HepG2 (cell line): ENCODE measurements around the gene RITA1.

Source experiments
- NCOR1 ChIP-seq: fragments of 200-600 bp; sonication (generic); IDR thresholded peaks from 2 replicates; pipeline ENCODE4 v1.7.0; 2017; ENCODE audit warnings: antibody characterized with exemption, low read length, borderline replicate concordance
- NFRKB ChIP-seq: fragments of 450-650 bp; IDR thresholded peaks from 2 replicates; pipeline ENCODE4 v1.6.1; 2017
- NR2C2 ChIP-seq: sonication (generic); formaldehyde crosslinking; IDR thresholded peaks from 2 replicates; pipeline ENCODE4 v1.4.0; 2020; ENCODE audit warnings: missing genetic modification reagents, mild to moderate bottlenecking, moderate library complexity, borderline replicate concordance
- POLR2AphosphoS5 ChIP-seq: IDR thresholded peaks from 2 replicates; pipeline ENCODE4 v1.6.1; 2012; ENCODE audit warnings: low read depth, low read length
- REL ChIP-seq: sonication (generic); formaldehyde crosslinking; conservative IDR thresholded peaks from 2 replicates; pipeline ENCODE4 v1.8.0; 2022; ENCODE audit warnings: mild to moderate bottlenecking, missing genetic modification reagents, moderate library complexity
- SP5 ChIP-seq: IDR thresholded peaks from 2 replicates; pipeline ENCODE4 v1.6.1; 2016; ENCODE audit warnings: low read depth, borderline replicate concordance
- TAF1 ChIP-seq: sonication (generic); formaldehyde crosslinking; IDR thresholded peaks from 2 replicates; pipeline ENCODE4 v1.4.0; 2020; ENCODE audit warnings: missing genetic modification reagents
- ZNF816 ChIP-seq: sonication (generic); formaldehyde crosslinking; IDR thresholded peaks from 2 replicates; pipeline ENCODE4 v1.8.0; 2022; ENCODE audit warnings: missing genetic modification reagents, mild to moderate bottlenecking, borderline replicate concordance
- TF ChIP-seq, protein P1 (sequence below): sonication (generic); formaldehyde crosslinking; IDR thresholded peaks from 2 replicates; pipeline ENCODE4 v1.5.0; 2020; ENCODE audit warnings: mild to moderate bottlenecking, missing genetic modification reagents
- TF ChIP-seq, protein P2 (sequence below): sonication (generic); formaldehyde crosslinking; IDR thresholded peaks from 2 replicates; pipeline ENCODE4 v1.5.0; 2020; ENCODE audit warnings: mild to moderate bottlenecking, missing genetic modification reagents, moderate library complexity
- TF ChIP-seq, protein P3 (sequence below): sonication (generic); formaldehyde crosslinking; IDR thresholded peaks from 2 replicates; pipeline ENCODE4 v1.5.1; 2020; ENCODE audit warnings: mild to moderate bottlenecking, moderate library complexity, missing genetic modification reagents
- TF ChIP-seq, protein P4 (sequence below): sonication (generic); formaldehyde crosslinking; IDR thresholded peaks from 2 replicates; pipeline ENCODE4 v1.4.0; 2020; ENCODE audit warnings: missing genetic modification reagents, borderline replicate concordance

DNA sequence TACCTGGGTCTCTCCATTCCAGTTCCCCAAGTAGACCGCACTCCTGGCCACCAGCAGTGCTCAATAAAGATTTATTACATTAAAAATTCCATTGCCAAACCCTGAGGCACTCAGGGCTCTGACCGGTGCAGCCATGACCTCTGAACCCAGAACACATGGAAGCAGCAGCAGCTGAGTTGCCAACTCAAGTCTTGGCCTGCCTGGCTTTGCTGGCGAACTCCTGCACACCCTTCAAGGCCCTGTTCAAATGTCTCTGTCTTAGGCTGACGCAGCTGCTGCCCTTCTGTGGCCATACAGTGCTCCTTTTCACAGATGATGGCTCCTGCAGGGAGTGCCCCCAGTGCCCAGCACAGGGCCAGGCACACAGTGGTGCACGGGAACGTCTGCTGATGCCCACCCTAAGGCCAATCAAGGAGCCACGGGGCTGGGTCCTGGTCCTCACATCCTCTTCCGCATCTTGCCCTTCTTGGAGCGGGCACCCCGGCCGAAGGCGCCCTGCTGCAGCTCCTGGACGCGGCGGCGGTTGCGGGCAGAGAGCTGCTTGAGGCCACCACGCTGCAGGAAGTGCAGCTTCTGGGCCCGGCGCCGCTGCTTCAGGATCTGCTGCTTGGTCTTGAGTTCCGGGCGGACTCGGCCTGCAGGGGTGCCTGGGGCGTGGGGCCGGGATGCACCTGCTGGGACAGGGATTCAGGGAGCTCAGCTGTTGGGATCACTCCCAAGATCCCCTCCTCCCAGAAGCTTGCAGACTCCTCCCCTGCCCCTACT, 26.9 kb upstream of the RITA1 start:
- TF ChIP-seq, protein P1, sequence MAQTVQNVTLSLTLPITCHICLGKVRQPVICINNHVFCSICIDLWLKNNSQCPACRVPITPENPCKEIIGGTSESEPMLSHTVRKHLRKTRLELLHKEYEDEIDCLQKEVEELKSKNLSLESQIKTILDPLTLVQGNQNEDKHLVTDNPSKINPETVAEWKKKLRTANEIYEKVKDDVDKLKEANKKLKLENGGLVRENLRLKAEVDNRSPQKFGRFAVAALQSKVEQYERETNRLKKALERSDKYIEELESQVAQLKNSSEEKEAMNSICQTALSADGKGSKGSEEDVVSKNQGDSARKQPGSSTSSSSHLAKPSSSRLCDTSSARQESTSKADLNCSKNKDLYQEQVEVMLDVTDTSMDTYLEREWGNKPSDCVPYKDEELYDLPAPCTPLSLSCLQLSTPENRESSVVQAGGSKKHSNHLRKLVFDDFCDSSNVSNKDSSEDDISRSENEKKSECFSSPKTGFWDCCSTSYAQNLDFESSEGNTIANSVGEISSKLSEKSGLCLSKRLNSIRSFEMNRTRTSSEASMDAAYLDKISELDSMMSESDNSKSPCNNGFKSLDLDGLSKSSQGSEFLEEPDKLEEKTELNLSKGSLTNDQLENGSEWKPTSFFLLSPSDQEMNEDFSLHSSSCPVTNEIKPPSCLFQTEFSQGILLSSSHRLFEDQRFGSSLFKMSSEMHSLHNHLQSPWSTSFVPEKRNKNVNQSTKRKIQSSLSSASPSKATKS: no peak
- TF ChIP-seq ZNF816 (CRISPR knock-in tag) (no peak), SP5 (no peak), NFRKB (no peak), NCOR1 (no peak), TAF1 (CRISPR knock-in tag) (no peak), POLR2AphosphoS5 (no peak), NR2C2 (no peak), REL (CRISPR knock-in tag) (no peak)
- TF ChIP-seq, protein P2, sequence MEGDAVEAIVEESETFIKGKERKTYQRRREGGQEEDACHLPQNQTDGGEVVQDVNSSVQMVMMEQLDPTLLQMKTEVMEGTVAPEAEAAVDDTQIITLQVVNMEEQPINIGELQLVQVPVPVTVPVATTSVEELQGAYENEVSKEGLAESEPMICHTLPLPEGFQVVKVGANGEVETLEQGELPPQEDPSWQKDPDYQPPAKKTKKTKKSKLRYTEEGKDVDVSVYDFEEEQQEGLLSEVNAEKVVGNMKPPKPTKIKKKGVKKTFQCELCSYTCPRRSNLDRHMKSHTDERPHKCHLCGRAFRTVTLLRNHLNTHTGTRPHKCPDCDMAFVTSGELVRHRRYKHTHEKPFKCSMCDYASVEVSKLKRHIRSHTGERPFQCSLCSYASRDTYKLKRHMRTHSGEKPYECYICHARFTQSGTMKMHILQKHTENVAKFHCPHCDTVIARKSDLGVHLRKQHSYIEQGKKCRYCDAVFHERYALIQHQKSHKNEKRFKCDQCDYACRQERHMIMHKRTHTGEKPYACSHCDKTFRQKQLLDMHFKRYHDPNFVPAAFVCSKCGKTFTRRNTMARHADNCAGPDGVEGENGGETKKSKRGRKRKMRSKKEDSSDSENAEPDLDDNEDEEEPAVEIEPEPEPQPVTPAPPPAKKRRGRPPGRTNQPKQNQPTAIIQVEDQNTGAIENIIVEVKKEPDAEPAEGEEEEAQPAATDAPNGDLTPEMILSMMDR: no peak
- TF ChIP-seq, protein P3, sequence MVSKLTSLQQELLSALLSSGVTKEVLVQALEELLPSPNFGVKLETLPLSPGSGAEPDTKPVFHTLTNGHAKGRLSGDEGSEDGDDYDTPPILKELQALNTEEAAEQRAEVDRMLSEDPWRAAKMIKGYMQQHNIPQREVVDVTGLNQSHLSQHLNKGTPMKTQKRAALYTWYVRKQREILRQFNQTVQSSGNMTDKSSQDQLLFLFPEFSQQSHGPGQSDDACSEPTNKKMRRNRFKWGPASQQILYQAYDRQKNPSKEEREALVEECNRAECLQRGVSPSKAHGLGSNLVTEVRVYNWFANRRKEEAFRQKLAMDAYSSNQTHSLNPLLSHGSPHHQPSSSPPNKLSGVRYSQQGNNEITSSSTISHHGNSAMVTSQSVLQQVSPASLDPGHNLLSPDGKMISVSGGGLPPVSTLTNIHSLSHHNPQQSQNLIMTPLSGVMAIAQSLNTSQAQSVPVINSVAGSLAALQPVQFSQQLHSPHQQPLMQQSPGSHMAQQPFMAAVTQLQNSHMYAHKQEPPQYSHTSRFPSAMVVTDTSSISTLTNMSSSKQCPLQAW (CRISPR knock-in tag): no peak
- TF ChIP-seq, protein P4, sequence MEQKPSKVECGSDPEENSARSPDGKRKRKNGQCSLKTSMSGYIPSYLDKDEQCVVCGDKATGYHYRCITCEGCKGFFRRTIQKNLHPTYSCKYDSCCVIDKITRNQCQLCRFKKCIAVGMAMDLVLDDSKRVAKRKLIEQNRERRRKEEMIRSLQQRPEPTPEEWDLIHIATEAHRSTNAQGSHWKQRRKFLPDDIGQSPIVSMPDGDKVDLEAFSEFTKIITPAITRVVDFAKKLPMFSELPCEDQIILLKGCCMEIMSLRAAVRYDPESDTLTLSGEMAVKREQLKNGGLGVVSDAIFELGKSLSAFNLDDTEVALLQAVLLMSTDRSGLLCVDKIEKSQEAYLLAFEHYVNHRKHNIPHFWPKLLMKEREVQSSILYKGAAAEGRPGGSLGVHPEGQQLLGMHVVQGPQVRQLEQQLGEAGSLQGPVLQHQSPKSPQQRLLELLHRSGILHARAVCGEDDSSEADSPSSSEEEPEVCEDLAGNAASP (CRISPR knock-in tag): no peak
